Measurements from ENCODE around the gene CIITA.

The CIITA gene

DNA sequence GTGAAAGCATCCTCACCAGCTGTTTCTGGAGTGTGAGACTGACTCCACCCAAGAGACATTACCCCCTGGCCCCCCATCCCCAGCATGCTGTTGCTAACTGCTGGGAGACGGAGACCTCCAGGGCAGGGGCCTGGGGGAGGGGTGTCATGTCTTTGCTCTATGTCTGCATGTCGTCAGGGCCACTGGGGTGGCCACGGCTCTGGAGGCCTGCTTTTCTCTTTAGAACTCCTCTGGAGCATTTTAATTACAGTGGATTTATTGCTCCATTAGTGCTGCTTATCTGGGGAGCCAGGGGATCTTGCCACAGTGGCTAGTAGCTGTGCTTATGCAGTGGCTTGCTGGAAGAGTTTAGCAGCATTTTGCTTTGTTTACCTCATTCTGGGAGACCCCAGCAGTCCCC is 99.6 kb downstream of the CIITA start:
- H3K4me1 ChIP-seq (ENCODE audit: control insufficient read depth, low read length): peaks cover 3% of the 10 kb centered on the region

GRCh38 chr16:10978124-10978523 is 101.1 kb downstream of the CIITA start:
- Histone ChIP-seq H3K4me3 (ENCODE audit: low read length) (no peak overlapping the region), H3K4me1 (ENCODE audit: control insufficient read depth, low read length) (peaks cover 18% of the 10 kb centered on the region), H4K20me1 (ENCODE audit: control insufficient read depth, insufficient read depth, low read depth, low read length) (no peaks in the 10 kb centered on the region), H3K79me2 (ENCODE audit: control insufficient read depth, low read length) (no peaks in the 10 kb centered on the region), H3K4me2 (ENCODE audit: low read length) (no peak overlapping the region), H3K27ac (ENCODE audit: low read depth, low read length) (no peak overlapping the region), H3K9me3 (ENCODE audit: control insufficient read depth, insufficient read depth, low read length) (no peaks in the 10 kb centered on the region), H3K9me2 (replicated peaks; ENCODE audit: control insufficient read depth, low read length) (no peaks in the 10 kb centered on the region), H3F3A (ENCODE audit: control insufficient read depth, insufficient read depth) (0 out of 2 replicates have a peak, but pooled peaks cover 8% of the 10 kb centered on the region), H3K27me3 (ENCODE audit: control insufficient read depth, low read length) (no peaks in the 10 kb centered on the region), H3K36me3 (ENCODE audit: control insufficient read depth, low read length) (peaks cover 36% of the 10 kb centered on the region)
- TF ChIP-seq EZH2phosphoT487 (IDR thresholded peaks at IDR 0.05; ENCODE audit: borderline replicate concordance, low read length): no peak
- TF ChIP-seq, protein P1, sequence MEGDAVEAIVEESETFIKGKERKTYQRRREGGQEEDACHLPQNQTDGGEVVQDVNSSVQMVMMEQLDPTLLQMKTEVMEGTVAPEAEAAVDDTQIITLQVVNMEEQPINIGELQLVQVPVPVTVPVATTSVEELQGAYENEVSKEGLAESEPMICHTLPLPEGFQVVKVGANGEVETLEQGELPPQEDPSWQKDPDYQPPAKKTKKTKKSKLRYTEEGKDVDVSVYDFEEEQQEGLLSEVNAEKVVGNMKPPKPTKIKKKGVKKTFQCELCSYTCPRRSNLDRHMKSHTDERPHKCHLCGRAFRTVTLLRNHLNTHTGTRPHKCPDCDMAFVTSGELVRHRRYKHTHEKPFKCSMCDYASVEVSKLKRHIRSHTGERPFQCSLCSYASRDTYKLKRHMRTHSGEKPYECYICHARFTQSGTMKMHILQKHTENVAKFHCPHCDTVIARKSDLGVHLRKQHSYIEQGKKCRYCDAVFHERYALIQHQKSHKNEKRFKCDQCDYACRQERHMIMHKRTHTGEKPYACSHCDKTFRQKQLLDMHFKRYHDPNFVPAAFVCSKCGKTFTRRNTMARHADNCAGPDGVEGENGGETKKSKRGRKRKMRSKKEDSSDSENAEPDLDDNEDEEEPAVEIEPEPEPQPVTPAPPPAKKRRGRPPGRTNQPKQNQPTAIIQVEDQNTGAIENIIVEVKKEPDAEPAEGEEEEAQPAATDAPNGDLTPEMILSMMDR (IDR thresholded peaks at IDR 0.05; ENCODE audit: low read depth, low read length, poor library complexity, severe bottlenecking): no peak

More for the DNA sequence above, 99.6 kb downstream of the CIITA start:
- no peaks in the 10 kb centered on the region for H3K79me2 ChIP-seq (ENCODE audit: control insufficient read depth, low read length)
- H3K9me2 ChIP-seq (replicated peaks; ENCODE audit: control insufficient read depth, low read length): no peaks in the 10 kb centered on the region
- no peaks in the 10 kb centered on the region for H4K20me1 ChIP-seq (ENCODE audit: control insufficient read depth, insufficient read depth, low read depth, low read length)
- no peaks in the 10 kb centered on the region for H3K9me3 ChIP-seq (ENCODE audit: control insufficient read depth, insufficient read depth, low read length)
- H3K27me3 ChIP-seq (ENCODE audit: control insufficient read depth, low read length): no peaks in the 10 kb centered on the region
- H3K4me2 ChIP-seq (ENCODE audit: low read length): no peak overlapping the region
- H3K4me3 ChIP-seq (ENCODE audit: low read length): no peak overlapping the region
- TF ChIP-seq EZH2phosphoT487 (IDR thresholded peaks at IDR 0.05; ENCODE audit: borderline replicate concordance, low read length): no peak
- TF ChIP-seq, protein P1 (IDR thresholded peaks at IDR 0.05; ENCODE audit: low read depth, low read length, poor library complexity, severe bottlenecking): no peak
- no peak overlapping the region for H3K27ac ChIP-seq (ENCODE audit: low read depth, low read length)
- 0 out of 2 replicates have a peak, but pooled peaks cover 5% of the 10 kb centered on the region for H3F3A ChIP-seq (ENCODE audit: control insufficient read depth, insufficient read depth)
- H3K36me3 ChIP-seq (ENCODE audit: control insufficient read depth, low read length): peaks cover 46% of the 10 kb centered on the region

DNA sequence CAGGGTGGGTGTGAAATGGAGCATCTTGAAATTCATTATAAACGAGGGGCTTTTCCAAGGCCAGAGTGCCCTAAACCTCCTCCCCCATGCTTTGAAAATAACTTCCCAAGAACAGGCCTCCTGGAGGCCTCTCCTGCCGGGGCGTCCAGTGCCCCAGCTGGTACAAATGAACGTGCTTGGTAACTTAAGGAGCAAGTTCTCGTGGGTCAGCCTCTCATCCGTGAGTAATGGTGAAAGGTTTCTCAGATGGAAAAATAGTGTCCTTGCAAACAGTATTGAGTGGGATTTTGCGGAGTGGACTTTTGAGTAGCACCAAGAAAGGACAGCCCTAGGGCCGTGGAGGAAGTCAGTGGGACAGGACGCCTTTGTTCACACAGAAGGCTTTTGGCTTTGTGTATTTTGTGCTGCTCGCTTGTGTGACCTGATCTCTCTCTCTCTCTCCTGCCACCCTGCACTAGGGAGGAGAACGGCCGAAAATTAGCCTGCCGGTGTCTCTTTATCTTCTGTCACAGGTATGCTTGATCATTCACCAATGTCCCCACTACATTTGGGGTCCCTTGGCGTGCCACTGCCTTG is 102.0 kb downstream of the CIITA start:
- no peak overlapping the region for H3K4me3 ChIP-seq (ENCODE audit: low read length)
- H3K79me2 ChIP-seq (ENCODE audit: control insufficient read depth, low read length): no peaks in the 10 kb centered on the region
- 0 out of 2 replicates have a peak, but pooled peaks cover 8% of the 10 kb centered on the region for H3F3A ChIP-seq (ENCODE audit: control insufficient read depth, insufficient read depth)
- no peaks in the 10 kb centered on the region for H3K9me3 ChIP-seq (ENCODE audit: control insufficient read depth, insufficient read depth, low read length)
- H3K4me2 ChIP-seq (ENCODE audit: low read length): no peak overlapping the region
- peaks cover 36% of the 10 kb centered on the region for H3K36me3 ChIP-seq (ENCODE audit: control insufficient read depth, low read length)
- no peaks in the 10 kb centered on the region for H4K20me1 ChIP-seq (ENCODE audit: control insufficient read depth, insufficient read depth, low read depth, low read length)
- peaks cover 24% of the 10 kb centered on the region for H3K4me1 ChIP-seq (ENCODE audit: control insufficient read depth, low read length)
- no peaks in the 10 kb centered on the region for H3K9me2 ChIP-seq (replicated peaks; ENCODE audit: control insufficient read depth, low read length)
- H3K27ac ChIP-seq (ENCODE audit: low read depth, low read length): no peak overlapping the region
- no peak for TF ChIP-seq EZH2phosphoT487 (IDR thresholded peaks at IDR 0.05; ENCODE audit: borderline replicate concordance, low read length)
- TF ChIP-seq, protein P1 (IDR thresholded peaks at IDR 0.05; ENCODE audit: low read depth, low read length, poor library complexity, severe bottlenecking): no peak
- H3K27me3 ChIP-seq (ENCODE audit: control insufficient read depth, low read length): no peaks in the 10 kb centered on the region

All from DOHH2 (cell line).